Muscle of leg (tissue), 11 donors: ENCODE results near the gene GTF2H1. TPM values are rescaled to one million over a fixed set of nuclear protein-coding genes. Genes with fewer than 3 reads are reported as not detected.

Experiments used
- DNase-seq: peaks from one replicate; pipeline ENCODE4 v3.0.0; 2013
- H3K27ac ChIP-seq: one replicate; pipeline ENCODE4 v1.5.1; 2013; ENCODE audit warnings: mild to moderate bottlenecking, low read length, control low read depth
- H3K27me3 ChIP-seq: one replicate; pipeline ENCODE4 v1.6.1; 2013; ENCODE audit warnings: low read length; ENCODE audit not compliant: control insufficient read depth, insufficient read depth
- H3K36me3 ChIP-seq: one replicate; pipeline ENCODE4 v1.6.1; 2013; ENCODE audit warnings: low read length; ENCODE audit not compliant: control insufficient read depth, insufficient read depth
- H3K4me1 ChIP-seq: one replicate; pipeline ENCODE4 v1.6.1; 2013; ENCODE audit warnings: low read length; ENCODE audit not compliant: control insufficient read depth, insufficient read depth
- H3K4me3 ChIP-seq: one replicate; pipeline ENCODE4 v1.5.1; 2013; ENCODE audit warnings: low read length, control low read depth
- H3K9me3 ChIP-seq: replicated peaks from 2 replicates; pipeline ENCODE4 v1.6.1; 2013; ENCODE audit warnings: low read depth, low read length; ENCODE audit not compliant: control insufficient read depth
- WGBS: methylation state at CpG from one replicate; pipeline ENCODE4 v1.1.5; 2013; ENCODE audit warnings: missing lambda C conversion rate; ENCODE audit not compliant: insufficient coverage; 5-methylcytosine and 5-hydroxymethylcytosine counted together
- polyA plus RNA-seq, 8 donors: library from polyadenylated mRNA; unstranded; fragments of 120-200 nt; gene quantifications; one replicate each; pipeline versions ENCODE4 v1.2.1 to v1.2.3, GENCODE V29; 2013; ENCODE audit warnings: inconsistent platforms in 1 of 8, low replicate concordance in 1 of 8; ENCODE audit not compliant: insufficient read length in 8 of 8, insufficient read depth in 1 of 8
- total RNA-seq: library from RNA; stranded (reverse); fragments of 120-200 nt; gene quantifications from one replicate; pipeline ENCODE4 v1.2.4, GENCODE V29; 2013

Gene GTF2H1
- total and polyA plus RNA-seq, 9 donors: 30.0 to 39.9 (median 33.7) TPM

- Histone ChIP-seq H3K9me3 (no peaks in the 10 kb centered on the region), H3K36me3 (peaks cover 41% of the 10 kb centered on the region), H3K27ac (no peak overlapping the region), H3K4me3 (no peak overlapping the region), H3K4me1 (no peaks in the 10 kb centered on the region), H3K27me3 (no peaks in the 10 kb centered on the region)
- no peak for DNase-seq
- no CpG with 5 or more reads among the region's 1 CpG for WGBS
Observed at GRCh38 chr11:18332302-18332701, 9.9 kb downstream of the GTF2H1 start.

- Histone ChIP-seq H3K9me3 (no peaks in the 10 kb centered on the region), H3K27ac (no peak overlapping the region), H3K4me1 (no peaks in the 10 kb centered on the region), H3K4me3 (no peak overlapping the region), H3K36me3 (peaks cover 40% of the 10 kb centered on the region), H3K27me3 (no peaks in the 10 kb centered on the region)
- WGBS: no CpG with 5 or more reads among the region's 3 CpGs
- DNase-seq: no peak
Observed at GRCh38 chr11:18332891-18333290, 10.5 kb downstream of the GTF2H1 start.

GRCh38 chr11:18347471-18348125, 25.2 kb downstream of the GTF2H1 start:
- Histone ChIP-seq H3K27ac (no peak overlapping the region), H3K4me3 (no peak overlapping the region), H3K9me3 (no peaks in the 10 kb centered on the region), H3K27me3 (no peaks in the 10 kb centered on the region), H3K36me3 (peaks cover 24% of the 10 kb centered on the region), H3K4me1 (no peaks in the 10 kb centered on the region)
- 33% methylated on average over 1 of the region's 5 CpGs for WGBS
- DNase-seq: peak; percentile 39

- Histone ChIP-seq H3K36me3 (peaks cover 31% of the 10 kb centered on the region), H3K4me1 (no peaks in the 10 kb centered on the region), H3K9me3 (no peaks in the 10 kb centered on the region), H3K4me3 (no peak overlapping the region), H3K27me3 (no peaks in the 10 kb centered on the region), H3K27ac (no peak overlapping the region)
- no peak for DNase-seq
- WGBS: 96% methylated on average over 3 of the region's 3 CpGs
Observed at GRCh38 chr11:18352581-18352980, 30.2 kb downstream of the GTF2H1 start.

- WGBS: no CpG with 5 or more reads among the region's 4 CpGs
- Histone ChIP-seq H3K27me3 (no peaks in the 10 kb centered on the region), H3K4me3 (no peak overlapping the region), H3K9me3 (no peaks in the 10 kb centered on the region), H3K4me1 (no peaks in the 10 kb centered on the region), H3K27ac (no peak overlapping the region), H3K36me3 (peaks cover 56% of the 10 kb centered on the region)
- no peak for DNase-seq
Observed at GRCh38 chr11:18358646-18359045, 36.3 kb downstream of the GTF2H1 start.

GRCh38 chr11:18361154-18361553, 38.8 kb downstream of the GTF2H1 start:
- no peak for DNase-seq
- H3K4me1 ChIP-seq: no peaks in the 10 kb centered on the region
- no peaks in the 10 kb centered on the region for H3K27me3 ChIP-seq
- H3K9me3 ChIP-seq: no peaks in the 10 kb centered on the region
- no peak overlapping the region for H3K4me3 ChIP-seq
- H3K27ac ChIP-seq: no peak overlapping the region
- WGBS: 93% methylated on average over 2 of the region's 5 CpGs
- peaks cover 56% of the 10 kb centered on the region for H3K36me3 ChIP-seq

GRCh38 chr11:18364495-18365073, 42.2 kb downstream of the GTF2H1 start:
- Histone ChIP-seq H3K36me3 (peaks cover 47% of the 10 kb centered on the region), H3K27me3 (no peaks in the 10 kb centered on the region), H3K4me3 (no peak overlapping the region), H3K4me1 (peaks cover 2% of the 10 kb centered on the region), H3K9me3 (no peaks in the 10 kb centered on the region), H3K27ac (no peak overlapping the region)
- DNase-seq: no peak
- 94% methylated on average over 2 of the region's 4 CpGs for WGBS

- H3K36me3 ChIP-seq: peaks cover 40% of the 10 kb centered on the region
- no peak overlapping the region for H3K4me3 ChIP-seq
- H3K27me3 ChIP-seq: no peaks in the 10 kb centered on the region
- WGBS: 94% methylated on average over 3 of the region's 4 CpGs
- H3K4me1 ChIP-seq: peaks cover 2% of the 10 kb centered on the region
- DNase-seq: no peak
- no peak overlapping the region for H3K27ac ChIP-seq
- H3K9me3 ChIP-seq: no peaks in the 10 kb centered on the region
Observed at GRCh38 chr11:18365741-18366140, 43.4 kb downstream of the GTF2H1 start.

GRCh38 chr11:18366286-18366685, 43.9 kb downstream of the GTF2H1 start:
- Histone ChIP-seq H3K27ac (no peak overlapping the region), H3K4me3 (no peak overlapping the region), H3K27me3 (no peaks in the 10 kb centered on the region), H3K36me3 (peaks cover 35% of the 10 kb centered on the region), H3K9me3 (no peaks in the 10 kb centered on the region), H3K4me1 (peaks cover 2% of the 10 kb centered on the region)
- 96% methylated on average over 3 of the region's 4 CpGs for WGBS
- peak; percentile 27 for DNase-seq

GRCh38 chr11:18367431-18367830, 45.1 kb downstream of the GTF2H1 start:
- Histone ChIP-seq H3K4me1 (peaks cover 2% of the 10 kb centered on the region), H3K4me3 (no peak overlapping the region), H3K27ac (no peak overlapping the region), H3K27me3 (no peaks in the 10 kb centered on the region), H3K9me3 (no peaks in the 10 kb centered on the region), H3K36me3 (peaks cover 25% of the 10 kb centered on the region)
- DNase-seq: no peak
- WGBS: no CpG with 5 or more reads among the region's 3 CpGs
